Aorta (tissue), 5 donors: ENCODE data around the gene AIMP1. TPM values are rescaled to one million over a fixed set of nuclear protein-coding genes. Genes with fewer than 3 reads are reported as not detected.

ENCODE experiments used
- ATAC-seq: fragments of 200-7000 bp; cut with Tn5 transposase; one replicate; pipeline ENCODE4 v1.9.1; 2022; ENCODE audit warnings: moderate library complexity; ENCODE audit not compliant: low FRiP score
- DNase-seq, 2 donors: peaks; one replicate each; pipeline ENCODE4 v3.0.0-alpha.2; 2020
- H3K27ac ChIP-seq, 2 donors: one replicate each; pipeline ENCODE4 v1.5.1; 2013; ENCODE audit warnings: low read length in 2 of 2, mild to moderate bottlenecking in 2 of 2, moderate library complexity in 2 of 2, control low read depth in 1 of 2, inconsistent platforms in 1 of 2, low read depth in 1 of 2
- H3K27me3 ChIP-seq, 2 donors: one replicate each; pipeline ENCODE4 v1.6.1; 2013; ENCODE audit warnings: control low read depth in 1 of 2, low read length in 1 of 2, mild to moderate bottlenecking in 1 of 2, moderate library complexity in 1 of 2; ENCODE audit not compliant: insufficient read depth in 2 of 2, control insufficient read depth in 1 of 2
- H3K36me3 ChIP-seq, 2 donors: one replicate each; pipeline ENCODE4 v1.6.1; 2013; ENCODE audit warnings: control low read depth in 1 of 2, low read length in 1 of 2, mild to moderate bottlenecking in 1 of 2; ENCODE audit not compliant: insufficient read depth in 2 of 2, control insufficient read depth in 1 of 2
- H3K4me1 ChIP-seq, 2 donors: one replicate each; pipeline ENCODE4 v1.6.1; 2013; ENCODE audit warnings: low read length in 2 of 2, control low read depth in 1 of 2, mild to moderate bottlenecking in 1 of 2, moderate library complexity in 1 of 2; ENCODE audit not compliant: insufficient read depth in 2 of 2, control insufficient read depth in 1 of 2
- H3K4me3 ChIP-seq, 2 donors: one replicate each; pipeline ENCODE4 v1.5.1; 2013; ENCODE audit warnings: low read length in 2 of 2, control low read depth in 1 of 2, mild to moderate bottlenecking in 1 of 2
- H3K9me3 ChIP-seq: one replicate; pipeline ENCODE4 v1.6.1; 2013; ENCODE audit warnings: mild to moderate bottlenecking, low read length; ENCODE audit not compliant: control insufficient read depth
- WGBS, 2 donors: extraction: QIAGEN DNeasy Blood & Tissue Kit; methylation state at CpG; one replicate each; pipeline ENCODE4 v1.1.7; 2013; 5-methylcytosine and 5-hydroxymethylcytosine counted together
- intact Hi-C, 2 donors: fragments of 100-400 bp; cut with DNase I; formaldehyde crosslinking; loops; one replicate each; pipeline versions ENCODE4 v1.14.2 to v1.15.0; 2022
- polyA plus RNA-seq, 2 donors: library from polyadenylated mRNA; stranded (reverse); fragments of 200-250 nt; gene quantifications; one replicate each; pipeline ENCODE4 v1.2.3, GENCODE V29; 2013
- total RNA-seq, 2 donors: library from RNA; stranded (reverse); fragmentation: NEBNext Ultra II Directional; extraction: Animal tissue kit (Norgen Biotek cat#: 25700); gene quantifications; one replicate each; pipeline ENCODE4 v1.2.1, GENCODE V29; 2021
- donor health status: healthy with polysubstance abuse.
- donor health status: Bipolar disorder and iron deficiency.
- donor health status: DM: no; HTN: no; CAD: no.
- donor health status: DM: no; HTN: no; CAD: no.
- donor health status: DM: yes; HTN: yes; CAD: no.

Gene AIMP1
- total and polyA plus RNA-seq, 4 donors = 30.2 to 45.6 (median 38.9) TPM

DNA sequence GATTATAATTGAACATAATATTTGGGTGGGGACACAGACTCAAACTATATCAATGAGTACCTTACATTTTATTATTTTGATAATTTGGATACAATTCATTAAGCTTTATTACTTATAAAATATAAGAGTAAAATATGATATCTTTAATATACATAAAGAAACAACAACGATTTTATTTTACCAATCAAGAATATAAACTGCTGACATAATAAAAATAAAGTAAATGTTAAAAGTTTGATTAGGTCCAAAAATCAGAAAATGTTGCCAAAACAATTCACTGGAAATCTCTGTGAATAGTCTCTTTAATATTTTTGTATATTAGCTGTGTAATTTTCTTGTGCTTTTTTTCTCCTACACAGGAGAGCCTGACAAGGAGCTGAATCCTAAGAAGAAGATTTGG lies 30.8 kb downstream of the AIMP1 start:
- 89 to 93% methylated on average over 1 of the region's 1 CpG for WGBS, 2 donors
- H3K27ac ChIP-seq = no peak overlapping the region

GRCh38 chr4:106351016-106351415 lies 34.7 kb downstream of the AIMP1 start:
- DNase-seq = no peak

More for the DNA sequence above, 30.8 kb downstream of the AIMP1 start:
- intact Hi-C loops = no loop called here
- H3K9me3 ChIP-seq = no peaks in the 10 kb centered on the region
- ATAC-seq = no peak
- H3K4me1 ChIP-seq = no peaks in the 10 kb centered on the region
- no peaks in the 10 kb centered on the region for H3K27me3 ChIP-seq
- no peak for DNase-seq
- no peak overlapping the region for H3K4me3 ChIP-seq
- peaks cover 0 to 2% of the 10 kb centered on the region in 2 donors for H3K36me3 ChIP-seq

DNA sequence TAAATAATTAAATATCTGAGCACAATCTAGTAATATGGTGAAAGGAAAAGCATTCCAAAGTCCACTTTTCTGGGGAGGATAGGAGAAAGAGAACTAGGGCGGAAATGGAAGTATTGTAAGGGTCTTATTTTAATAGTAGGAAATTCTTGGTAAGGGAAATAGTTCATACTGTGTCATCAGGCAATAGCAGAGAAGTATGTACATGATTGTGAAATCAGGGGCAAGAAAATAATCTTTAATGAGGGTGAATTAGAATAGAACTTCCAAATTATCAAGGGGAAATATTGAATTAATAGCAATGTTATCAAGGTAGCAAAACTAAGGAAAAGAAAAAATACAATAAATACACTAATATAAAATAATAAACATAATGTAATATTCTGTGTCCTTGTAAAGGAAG lies 37.4 kb downstream of the AIMP1 start:
- no peak for ATAC-seq
- no peaks in the 10 kb centered on the region for H3K9me3 ChIP-seq
- peaks cover 0 to 2% of the 10 kb centered on the region in 2 donors for H3K36me3 ChIP-seq
- H3K27ac ChIP-seq = no peak overlapping the region
- H3K27me3 ChIP-seq = no peaks in the 10 kb centered on the region
- WGBS, 2 donors = 90 to 96% methylated on average over 1 of the region's 1 CpG
- DNase-seq = no peak
- no peak overlapping the region for H3K4me3 ChIP-seq
- H3K4me1 ChIP-seq = no peaks in the 10 kb centered on the region
- intact Hi-C loops = no loop called here

More at GRCh38 chr4:106351016-106351415, 34.7 kb downstream of the AIMP1 start:
- Histone ChIP-seq H3K36me3 (peaks cover 0 to 2% of the 10 kb centered on the region in 2 donors), H3K4me1 (no peaks in the 10 kb centered on the region), H3K27me3 (no peaks in the 10 kb centered on the region), H3K4me3 (no peak overlapping the region), H3K27ac (no peak overlapping the region), H3K9me3 (no peaks in the 10 kb centered on the region)
- intact Hi-C loops = no loop called here
- no peak for ATAC-seq

- intact Hi-C loops = no loop called here
- no peaks in the 10 kb centered on the region for H3K27me3 ChIP-seq
- H3K4me3 ChIP-seq = peak overlapping the region; percentile 32 to 60
- H3K9me3 ChIP-seq = no peaks in the 10 kb centered on the region
- DNase-seq = peak in 1 of 2 donors; percentile 46
- H3K36me3 ChIP-seq = peaks cover 0 to 2% of the 10 kb centered on the region in 2 donors
- no peak for ATAC-seq
- no peaks in the 10 kb centered on the region for H3K4me1 ChIP-seq
- peak overlapping the region in 1 of 2 donors; percentile 76 for H3K27ac ChIP-seq
- WGBS, 2 donors = 7 to 9% methylated on average over 4 of the region's 4 CpGs
Measured at GRCh38 chr4:106355193-106355592, 38.8 kb downstream of the AIMP1 start.

DNA sequence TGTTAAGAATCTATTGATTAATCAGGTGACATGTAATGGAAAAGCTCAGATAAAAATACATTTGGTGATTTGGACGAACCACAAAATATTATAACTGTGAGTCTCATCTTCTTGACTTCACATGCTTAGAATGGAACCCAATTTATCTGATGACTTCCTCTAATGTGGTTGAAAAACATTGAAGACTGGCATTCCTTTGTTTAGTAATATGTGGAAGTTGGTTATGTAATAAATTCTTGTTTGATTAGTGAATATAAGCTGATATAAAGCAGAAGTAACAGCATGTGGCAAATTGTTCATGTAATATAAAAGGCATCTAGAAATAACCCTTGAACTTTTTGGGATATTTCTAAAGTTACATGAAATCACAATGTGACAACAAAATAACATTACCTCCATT lies 42.5 kb downstream of the AIMP1 start:
- Histone ChIP-seq H3K27ac (no peak overlapping the region), H3K9me3 (no peaks in the 10 kb centered on the region), H3K27me3 (no peaks in the 10 kb centered on the region), H3K4me3 (no peak overlapping the region), H3K4me1 (no peaks in the 10 kb centered on the region), H3K36me3 (no peaks in the 10 kb centered on the region)
- intact Hi-C loops = no loop called here
- WGBS, 2 donors = 84 to 92% methylated on average over 1 of the region's 1 CpG
- DNase-seq = no peak
- no peak for ATAC-seq

DNA sequence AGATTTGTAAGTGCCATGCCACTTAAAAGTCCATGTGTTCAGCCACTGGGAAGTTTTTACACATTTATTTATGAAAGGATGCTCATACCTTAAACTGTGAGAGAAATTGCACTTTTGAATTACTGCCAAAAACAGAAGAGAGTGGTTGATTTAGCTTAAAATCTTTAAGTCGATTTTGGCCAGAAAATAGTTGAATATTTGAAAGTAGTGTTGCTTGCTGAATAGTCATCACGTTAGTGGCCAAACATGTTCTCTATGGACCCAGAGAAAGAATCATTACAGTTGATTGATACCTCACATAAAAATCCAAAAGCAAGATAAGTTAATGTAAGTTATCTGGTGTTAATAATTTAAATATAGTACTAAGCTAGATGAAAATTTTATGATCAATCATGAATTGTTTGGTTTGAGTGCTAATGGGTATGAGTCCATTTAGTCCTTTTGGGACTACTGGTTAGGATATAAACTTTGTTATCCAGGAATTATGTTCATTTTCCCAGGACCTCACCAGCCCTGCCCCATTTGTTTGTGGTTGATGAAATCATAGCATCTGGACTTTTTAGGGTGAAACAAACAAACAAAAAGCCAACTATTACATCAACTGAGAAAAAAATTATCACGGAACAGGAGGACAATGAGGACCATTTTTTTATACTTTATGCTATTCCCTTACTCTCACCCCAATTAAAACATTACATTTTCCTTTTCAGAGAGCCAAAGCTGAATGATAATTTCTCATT lies 45.9 kb downstream of the AIMP1 start:
- Histone ChIP-seq H3K4me1 (peaks cover 0 to 10% of the 10 kb centered on the region in 2 donors), H3K36me3 (no peaks in the 10 kb centered on the region), H3K27me3 (no peaks in the 10 kb centered on the region), H3K27ac (no peak overlapping the region), H3K9me3 (no peaks in the 10 kb centered on the region), H3K4me3 (no peak overlapping the region)
- DNase-seq (no peak), ATAC-seq (no peak)
- intact Hi-C loops = no loop called here
- 76 to 80% methylated on average over 3 of the region's 3 CpGs for WGBS, 2 donors

DNA sequence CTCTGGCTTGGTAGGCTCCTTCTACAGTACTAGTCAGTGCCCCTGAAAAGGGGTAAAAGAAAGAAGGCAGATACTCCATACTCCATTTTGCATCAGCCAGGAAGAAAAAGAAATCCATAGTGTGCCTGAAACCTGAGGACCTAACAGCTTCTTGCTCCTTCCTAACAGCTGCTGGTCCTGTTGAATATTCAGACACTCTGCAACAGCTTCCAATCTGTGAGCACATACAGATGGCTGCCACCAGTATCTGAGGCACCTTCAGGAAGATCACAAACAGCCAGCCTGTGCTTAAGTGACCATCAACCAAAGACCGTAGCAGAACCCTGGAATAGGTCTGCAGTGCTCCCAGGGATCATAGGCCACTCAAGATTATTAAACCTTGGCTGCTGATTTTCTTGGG lies 47.9 kb downstream of the AIMP1 start:
- DNase-seq (no peak), ATAC-seq (no peak)
- H3K9me3 ChIP-seq = no peaks in the 10 kb centered on the region
- intact Hi-C loops = no loop called here
- H3K27ac ChIP-seq = peak overlapping the region in 1 of 2 donors; percentile 59
- no peaks in the 10 kb centered on the region for H3K27me3 ChIP-seq
- no peak overlapping the region for H3K4me3 ChIP-seq
- H3K4me1 ChIP-seq = peaks cover 0 to 10% of the 10 kb centered on the region in 2 donors
- 94 to 100% methylated on average over 1 of the region's 1 CpG for WGBS, 2 donors
- no peaks in the 10 kb centered on the region for H3K36me3 ChIP-seq

DNA sequence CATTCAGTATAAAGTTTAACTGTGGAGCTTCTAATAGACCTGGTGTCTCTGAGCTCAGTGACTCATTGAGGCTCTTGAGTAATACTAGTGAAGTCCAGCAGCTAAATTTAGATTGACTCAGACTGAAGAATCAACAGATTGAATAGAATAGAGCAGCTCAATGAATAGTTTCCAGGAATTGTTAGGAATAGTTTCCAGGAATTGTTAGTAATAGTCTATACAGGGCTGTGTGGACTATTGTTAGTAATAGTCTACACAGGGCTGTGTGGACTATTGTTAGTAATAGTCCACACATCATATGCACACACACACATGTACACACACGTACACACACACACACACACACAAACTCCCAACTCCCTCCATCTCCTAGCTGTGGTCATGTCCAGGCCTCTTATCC lies 49.3 kb downstream of the AIMP1 start:
- DNase-seq (no peak), ATAC-seq (peak; percentile 93)
- intact Hi-C loops = loop anchor here (2.0 to 5.0 kb wide), 7 partner anchors 48 to 532 kb away; partner anchors contain the start of genes AIMP1 (in 2 of the 2) and TBCK (in 2 of the 2)
- Histone ChIP-seq H3K4me3 (no peak overlapping the region), H3K4me1 (peaks cover 0 to 10% of the 10 kb centered on the region in 2 donors), H3K9me3 (no peaks in the 10 kb centered on the region), H3K27ac (peak overlapping the region; percentile 82 to 92), H3K27me3 (no peaks in the 10 kb centered on the region), H3K36me3 (no peaks in the 10 kb centered on the region)
- WGBS, 2 donors = 20 to 26% methylated on average over 1 of the region's 1 CpG

DNA sequence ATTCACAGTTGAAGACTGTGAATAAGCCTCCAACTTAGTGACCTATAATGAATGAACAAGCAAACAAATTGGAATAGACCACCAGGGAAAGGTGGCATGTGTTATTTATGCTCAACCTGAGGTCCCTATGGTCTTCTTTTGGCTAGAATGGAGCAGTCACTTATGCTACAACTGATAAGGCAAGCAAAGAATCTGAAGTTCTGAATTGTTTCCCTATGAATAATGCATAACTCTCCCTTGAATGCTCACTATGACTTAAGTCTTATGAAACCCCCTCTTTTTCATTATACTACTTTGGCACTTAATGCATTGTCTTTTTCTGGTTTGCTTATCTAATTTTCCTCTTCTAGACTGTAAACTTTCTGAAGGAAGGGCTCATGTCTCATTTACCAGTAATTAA lies 49.7 kb downstream of the AIMP1 start:
- intact Hi-C loops = loop anchor here (2.0 to 5.0 kb wide), 7 partner anchors 49 to 531 kb away; partner anchors contain the start of genes AIMP1 (in 2 of the 2) and TBCK (in 2 of the 2)
- Histone ChIP-seq H3K9me3 (no peaks in the 10 kb centered on the region), H3K36me3 (no peaks in the 10 kb centered on the region), H3K4me3 (no peak overlapping the region), H3K27me3 (no peaks in the 10 kb centered on the region), H3K27ac (peak overlapping the region; percentile 82 to 92), H3K4me1 (peaks cover 0 to 10% of the 10 kb centered on the region in 2 donors)
- ATAC-seq (no peak), DNase-seq (no peak)
